Activated naive CD4-positive, alpha-beta T cell treated with anti-CD3 and anti-CD28 coated beads, Interleukin-2, amount 10 ng/mL, durations not matched to agents 7 days and 5 days (primary cell): ENCODE measurements around the gene NR2C2.
"Not testable (repeated sequence)": the region's sequence is repeated elsewhere in the genome, so short reads cannot be mapped to it uniquely, and the experiment has no call there.

Experiments
- CTCF ChIA-PET: fragments of 350-600 bp; sonication (Branson Sonifier 250); formaldehyde crosslinking; loops from one replicate; lab custom pipeline; 2021; ENCODE audit warnings: antibody characterized with exemption; lab: Charles Lee
- DNase-seq: peaks from one replicate; pipeline ENCODE4 v3.0.0-alpha.2; 2020
- H3K27ac Mint-ChIP-seq: one replicate; pipeline ENCODE4 v1.8.0; 2021; ENCODE audit warnings: mild to moderate bottlenecking, moderate library complexity, mixed read lengths
- H3K27me3 Mint-ChIP-seq: one replicate; pipeline ENCODE4 v1.8.0; 2021; ENCODE audit warnings: mild to moderate bottlenecking, mixed read lengths
- H3K36me3 Mint-ChIP-seq: one replicate; pipeline ENCODE4 v1.8.0; 2021; ENCODE audit warnings: mixed read lengths
- H3K4me1 Mint-ChIP-seq: one replicate; pipeline ENCODE4 v1.8.0; 2021; ENCODE audit warnings: mixed read lengths
- H3K4me3 Mint-ChIP-seq: one replicate; pipeline ENCODE4 v1.8.0; 2021; ENCODE audit warnings: mild to moderate bottlenecking, moderate library complexity, mixed read lengths
- H3K9me3 Mint-ChIP-seq: one replicate; pipeline ENCODE4 v1.8.0; 2021; ENCODE audit warnings: mixed read lengths

Gene NR2C2

GRCh38 chr3:14947100-14947885 is at the start of gene NR2C2:
Gene NR2C2 (plus strand): TSS chr3:14947583. CDS start chr3:15003915, 56,332 bp downstream.
- no peaks in the 10 kb centered on the region for H3K9me3 Mint-ChIP-seq
- peak; percentile 91 for DNase-seq
- H3K36me3 Mint-ChIP-seq, result peaks cover 45% of the 10 kb centered on the region

GRCh38 chr3:14898929-14899328 is 48.5 kb upstream of the NR2C2 start:
- no peak overlapping the region for H3K27ac Mint-ChIP-seq
- no peak overlapping the region for H3K4me3 Mint-ChIP-seq
- H3K9me3 Mint-ChIP-seq, result no peaks in the 10 kb centered on the region
- CTCF ChIA-PET, result no interaction called here
- H3K4me1 Mint-ChIP-seq, result peaks cover 11% of the 10 kb centered on the region
- peaks cover 75% of the 10 kb centered on the region for H3K27me3 Mint-ChIP-seq
- DNase-seq, result no peak
- peaks cover 2% of the 10 kb centered on the region for H3K36me3 Mint-ChIP-seq

More at GRCh38 chr3:14947100-14947885, at the start of gene NR2C2:
- CTCF ChIA-PET, result interaction anchor here (0.8 kb wide), 1 partner anchor 21 kb away, joined by 7 read pairs; no protein-coding TSS in a partner anchor
- peak within 1 kb of the TSS; percentile 99 for H3K4me3 Mint-ChIP-seq
- H3K27me3 Mint-ChIP-seq, result no peaks in the 10 kb centered on the region
- peak within 1 kb of the TSS; percentile 100 for H3K27ac Mint-ChIP-seq
- H3K4me1 Mint-ChIP-seq, result peaks cover 59% of the 10 kb centered on the region

GRCh38 chr3:14899993-14900618 is 47.3 kb upstream of the NR2C2 start:
- Mint-ChIP-seq H3K4me1 (peaks cover 11% of the 10 kb centered on the region), H3K36me3 (peaks cover 2% of the 10 kb centered on the region), H3K4me3 (no peak overlapping the region), H3K27ac (no peak overlapping the region), H3K27me3 (peaks cover 71% of the 10 kb centered on the region), H3K9me3 (peaks cover 3% of the 10 kb centered on the region)
- peak; percentile 20 for DNase-seq
- CTCF ChIA-PET, result interaction anchor here (0.9 kb wide), 1 partner anchor 21 kb away, joined by 4 read pairs; no protein-coding TSS in a partner anchor

DNA sequence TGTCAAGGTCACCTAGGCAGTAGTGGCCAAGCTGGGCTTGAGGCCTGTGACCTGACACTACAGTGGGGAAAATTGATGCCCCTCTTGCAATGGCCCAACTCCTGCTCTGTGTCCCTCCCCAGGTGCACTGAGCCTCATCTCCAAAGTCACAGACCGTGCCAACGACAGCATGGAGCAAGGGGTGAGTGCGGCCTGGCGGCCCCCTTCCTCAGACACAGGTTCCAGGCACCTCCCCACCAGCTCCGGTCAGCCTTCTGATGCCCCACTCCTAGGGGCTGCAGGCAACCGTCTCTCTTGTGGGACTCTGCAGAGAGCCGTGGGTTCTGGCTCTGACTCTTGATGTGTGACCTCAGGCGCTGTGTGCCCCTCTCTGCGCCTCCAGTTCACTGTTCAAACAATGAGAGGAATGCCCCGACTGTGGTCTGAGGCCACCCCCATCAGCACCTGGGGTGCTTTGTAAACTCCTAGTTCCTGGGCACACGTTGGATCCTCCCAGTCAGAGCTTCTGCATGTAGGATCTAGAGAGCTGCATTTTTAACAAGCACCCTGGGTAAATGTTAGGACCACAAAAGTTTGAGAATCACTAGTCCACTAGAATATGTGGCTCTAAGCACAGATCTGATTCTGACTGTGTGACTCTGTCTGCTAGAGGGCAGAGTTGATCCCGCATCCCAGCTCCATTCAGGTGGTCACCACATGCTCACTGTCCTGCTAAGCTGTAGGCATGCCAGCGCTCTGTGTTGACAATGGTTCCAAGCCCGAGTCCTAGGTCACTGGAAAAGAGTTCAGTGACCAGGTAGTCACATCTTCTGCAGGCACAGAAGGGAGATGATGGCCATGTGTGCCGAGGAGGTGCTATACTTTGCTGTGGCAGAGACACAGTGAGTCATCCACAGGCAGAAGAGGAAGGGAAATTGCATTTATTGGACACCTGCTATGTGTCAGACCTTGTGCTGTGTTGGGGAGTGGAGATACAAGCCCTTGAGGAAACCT is 46.2 kb upstream of the NR2C2 start:
- CTCF ChIA-PET, result interaction anchor here (1.2 kb wide), 1 partner anchor 20 kb away, joined by 3 read pairs; no protein-coding TSS in a partner anchor
- no peak overlapping the region for H3K4me3 Mint-ChIP-seq

GRCh38 chr3:14902719-14903118 is 44.7 kb upstream of the NR2C2 start:
- Mint-ChIP-seq H3K27ac (no peak overlapping the region), H3K27me3 (peaks cover 72% of the 10 kb centered on the region), H3K4me1 (peaks cover 20% of the 10 kb centered on the region), H3K36me3 (peaks cover 7% of the 10 kb centered on the region), H3K9me3 (peaks cover 9% of the 10 kb centered on the region), H3K4me3 (no peak overlapping the region)
- DNase-seq, result peak; percentile 8
- CTCF ChIA-PET, result interaction anchor here (1.1 kb wide), 1 partner anchor 10 kb away, joined by 3 read pairs; no protein-coding TSS in a partner anchor

More for the DNA sequence above, 46.2 kb upstream of the NR2C2 start:
- Mint-ChIP-seq H3K27ac (no peak overlapping the region), H3K4me1 (peaks cover 12% of the 10 kb centered on the region), H3K27me3 (peaks cover 71% of the 10 kb centered on the region), H3K36me3 (peaks cover 7% of the 10 kb centered on the region), H3K9me3 (peaks cover 9% of the 10 kb centered on the region)
- DNase-seq, result no peak

GRCh38 chr3:14903501-14903900 is 43.9 kb upstream of the NR2C2 start:
- not testable (repeated sequence) for H3K27ac Mint-ChIP-seq, H3K4me3 Mint-ChIP-seq, DNase-seq, H3K9me3 Mint-ChIP-seq, H3K36me3 Mint-ChIP-seq
- CTCF ChIA-PET, result interaction anchor here (1.1 to 1.9 kb wide), 2 partner anchors 9 to 18 kb away, joined by 3 to 4 read pairs; no protein-coding TSS in a partner anchor
- peaks cover 68% of the 10 kb centered on the region for H3K27me3 Mint-ChIP-seq
- peaks cover 17% of the 10 kb centered on the region for H3K4me1 Mint-ChIP-seq

DNA sequence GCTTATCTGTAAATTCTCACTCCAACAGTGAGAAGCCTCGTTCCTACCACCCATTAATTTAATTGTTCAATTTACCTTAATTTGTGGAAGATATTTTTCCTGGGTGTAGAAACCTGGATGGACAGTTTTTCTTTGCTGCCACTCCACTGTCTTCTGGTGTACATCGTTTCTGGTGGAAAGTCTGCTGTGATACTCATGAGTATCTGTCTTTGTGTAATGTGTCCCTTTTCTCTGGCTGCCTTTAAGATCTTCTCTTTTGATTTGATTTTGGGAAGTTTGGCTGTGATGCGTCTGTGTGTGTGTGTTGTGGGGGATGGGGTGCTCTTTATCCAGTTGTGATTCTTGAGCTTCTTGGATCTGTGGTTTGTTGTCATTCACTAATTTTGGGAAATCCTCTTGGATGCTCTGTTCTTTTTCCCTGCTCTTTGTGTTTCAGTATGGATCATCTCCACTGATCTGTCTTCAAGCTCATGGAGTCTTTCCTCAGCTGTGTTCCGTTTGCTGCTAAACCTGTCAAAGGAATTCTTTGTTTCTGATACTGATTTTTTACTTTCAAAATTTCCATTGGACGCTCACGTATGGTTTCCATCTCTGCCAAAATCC is 42.2 kb upstream of the NR2C2 start:
- H3K9me3 Mint-ChIP-seq, result peaks cover 9% of the 10 kb centered on the region
- peaks cover 60% of the 10 kb centered on the region for H3K27me3 Mint-ChIP-seq
- H3K4me3 Mint-ChIP-seq, result no peak overlapping the region
- CTCF ChIA-PET, result interaction anchor here (1.9 kb wide), 1 partner anchor 16 kb away, joined by 4 read pairs; no protein-coding TSS in a partner anchor
- DNase-seq, result no peak
- H3K36me3 Mint-ChIP-seq, result peaks cover 7% of the 10 kb centered on the region
- peaks cover 9% of the 10 kb centered on the region for H3K4me1 Mint-ChIP-seq
- H3K27ac Mint-ChIP-seq, result no peak overlapping the region

GRCh38 chr3:14906355-14906971 is 40.9 kb upstream of the NR2C2 start:
- Mint-ChIP-seq H3K27ac (no peak overlapping the region), H3K27me3 (peaks cover 61% of the 10 kb centered on the region), H3K36me3 (peaks cover 7% of the 10 kb centered on the region), H3K9me3 (peaks cover 9% of the 10 kb centered on the region), H3K4me1 (peaks cover 9% of the 10 kb centered on the region), H3K4me3 (no peak overlapping the region)
- CTCF ChIA-PET, result no interaction called here
- no peak for DNase-seq

DNA sequence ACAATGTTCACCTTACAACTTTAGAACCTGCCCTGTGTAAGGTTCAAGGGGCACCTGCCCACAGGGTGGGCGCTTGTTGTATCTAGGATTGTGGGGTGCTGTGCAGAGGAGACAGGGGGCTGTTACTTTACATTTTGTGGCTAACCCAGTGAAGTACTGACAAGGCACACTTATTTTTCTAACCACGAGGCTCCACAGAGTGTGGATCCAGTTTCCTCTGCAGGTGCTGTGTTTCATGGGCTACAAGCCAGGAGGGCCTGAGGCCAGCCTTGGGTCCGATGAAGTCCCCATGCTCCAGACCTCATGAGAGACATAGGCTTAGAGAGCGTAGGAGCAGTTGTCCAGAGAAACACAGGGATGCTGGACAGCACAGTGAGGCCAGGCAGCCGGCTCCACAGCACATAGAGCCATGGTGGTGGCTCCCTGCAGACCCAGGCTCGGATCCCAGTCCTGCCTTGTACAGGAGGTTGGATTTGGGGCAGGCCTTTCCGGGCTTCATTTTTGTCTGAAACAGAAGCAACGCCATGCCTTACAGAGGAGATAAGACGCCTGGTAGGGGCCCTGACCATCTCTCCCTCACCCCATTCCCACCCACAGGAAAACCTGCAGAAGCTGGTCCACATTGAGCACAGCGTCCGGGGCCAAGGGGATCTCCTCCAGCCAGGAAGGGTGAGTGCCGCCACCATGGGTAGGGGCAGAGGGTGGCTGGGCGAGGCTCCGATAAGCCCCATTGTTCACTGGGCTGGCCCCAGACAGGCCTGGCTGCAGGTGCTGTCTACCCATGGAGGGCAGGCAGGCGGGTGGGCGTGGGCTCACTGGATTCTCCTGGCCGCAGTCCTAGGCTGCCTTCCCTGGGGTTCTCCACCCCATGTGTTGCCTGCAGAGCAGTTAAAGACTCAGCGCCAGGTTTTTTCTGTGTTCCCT is 40.1 kb upstream of the NR2C2 start:
- DNase-seq, result no peak
- CTCF ChIA-PET, result no interaction called here
- Mint-ChIP-seq H3K4me1 (peaks cover 9% of the 10 kb centered on the region), H3K27me3 (peaks cover 61% of the 10 kb centered on the region), H3K4me3 (no peak overlapping the region), H3K36me3 (peaks cover 7% of the 10 kb centered on the region), H3K9me3 (peaks cover 9% of the 10 kb centered on the region), H3K27ac (no peak overlapping the region)

GRCh38 chr3:14909250-14909649 is 38.1 kb upstream of the NR2C2 start:
- H3K9me3 Mint-ChIP-seq, result peaks cover 9% of the 10 kb centered on the region
- peaks cover 7% of the 10 kb centered on the region for H3K36me3 Mint-ChIP-seq
- H3K4me1 Mint-ChIP-seq, result peaks cover 9% of the 10 kb centered on the region
- no peak overlapping the region for H3K27ac Mint-ChIP-seq
- H3K4me3 Mint-ChIP-seq, result no peak overlapping the region
- CTCF ChIA-PET, result no interaction called here
- peaks cover 69% of the 10 kb centered on the region for H3K27me3 Mint-ChIP-seq
- no peak for DNase-seq

GRCh38 chr3:14911651-14912050 is 35.7 kb upstream of the NR2C2 start:
- DNase-seq, result no peak
- Mint-ChIP-seq H3K9me3 (no peaks in the 10 kb centered on the region), H3K27me3 (peaks cover 56% of the 10 kb centered on the region), H3K4me1 (peaks cover 4% of the 10 kb centered on the region), H3K27ac (no peak overlapping the region), H3K36me3 (no peaks in the 10 kb centered on the region), H3K4me3 (no peak overlapping the region)
- CTCF ChIA-PET, result interaction anchor here (0.5 to 2.1 kb wide), 3 partner anchors 9 to 121 kb away, joined by 3 to 8 read pairs (median 6); no protein-coding TSS in a partner anchor
